GM19240 (cell line): ENCODE results near the gene TRMT11.
"Not testable (repeated sequence)": the region's sequence is repeated elsewhere in the genome, so short reads cannot be mapped to it uniquely, and the experiment has no call there.

ENCODE experiments used
- DNase-seq: peaks from one replicate; pipeline ENCODE4 v3.0.0; 2011; ENCODE audit warnings: low spot score; ENCODE audit not compliant: insufficient read length

Gene TRMT11

DNA sequence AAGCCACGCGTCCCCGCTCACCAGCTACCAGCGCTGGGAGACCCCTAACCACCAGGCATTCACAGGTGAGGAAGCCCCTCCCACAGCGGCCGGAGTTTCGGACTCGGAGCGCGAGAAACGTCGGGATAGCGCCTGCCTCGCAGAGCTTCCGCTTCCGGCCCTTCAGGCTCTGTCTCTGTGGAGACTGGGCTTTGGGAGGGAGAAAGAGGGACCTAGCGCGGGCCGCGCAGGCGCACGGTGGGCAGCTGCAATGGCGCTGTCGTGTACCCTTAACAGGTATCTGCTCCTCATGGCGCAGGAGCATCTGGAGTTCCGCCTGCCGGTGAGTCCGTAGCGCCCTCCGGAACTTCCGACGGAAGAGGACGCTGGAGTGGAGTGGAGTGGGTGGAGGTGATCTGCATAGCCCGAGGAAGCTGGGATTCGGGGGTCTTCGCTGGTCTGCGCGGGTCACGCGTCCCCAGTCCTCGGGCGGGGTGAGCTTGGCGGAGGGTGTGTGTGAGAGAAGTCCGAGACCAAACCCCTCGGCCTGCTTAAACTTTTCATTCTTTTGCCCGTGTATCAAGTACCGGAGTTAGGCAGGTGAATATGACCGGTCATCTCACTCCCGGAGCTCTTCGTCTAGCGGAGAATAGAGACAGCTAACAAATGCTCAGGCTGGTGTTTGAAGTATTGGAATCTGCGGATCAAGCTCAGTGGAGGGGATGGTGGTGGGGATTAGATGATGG lies at the start of gene TRMT11:
Gene TRMT11 (plus strand): TSS at position 240 of the 725 bp plus-strand sequence. CDS start 11 bp downstream, at position 251.
- peak; percentile 61 for DNase-seq

DNA sequence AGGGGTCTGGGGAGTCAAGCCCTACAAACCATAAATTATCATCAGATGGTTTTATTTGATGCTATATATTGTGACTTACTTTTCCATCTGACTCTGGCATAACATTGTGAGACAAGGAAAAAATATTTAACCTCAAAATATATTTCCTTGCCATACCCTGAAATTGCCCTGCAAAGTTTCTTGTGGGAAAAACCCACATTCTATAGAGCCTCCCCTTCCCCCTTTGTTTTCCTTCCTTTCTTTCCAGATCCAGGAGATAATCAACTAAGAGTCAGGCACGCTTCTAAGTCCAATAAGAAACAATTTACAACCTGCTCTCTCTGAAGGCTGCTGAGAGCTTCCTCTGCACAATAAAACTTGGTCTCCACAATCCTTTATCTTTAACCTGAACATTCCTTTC lies 47.3 kb upstream of the TRMT11 start:
- DNase-seq: no peak

DNA sequence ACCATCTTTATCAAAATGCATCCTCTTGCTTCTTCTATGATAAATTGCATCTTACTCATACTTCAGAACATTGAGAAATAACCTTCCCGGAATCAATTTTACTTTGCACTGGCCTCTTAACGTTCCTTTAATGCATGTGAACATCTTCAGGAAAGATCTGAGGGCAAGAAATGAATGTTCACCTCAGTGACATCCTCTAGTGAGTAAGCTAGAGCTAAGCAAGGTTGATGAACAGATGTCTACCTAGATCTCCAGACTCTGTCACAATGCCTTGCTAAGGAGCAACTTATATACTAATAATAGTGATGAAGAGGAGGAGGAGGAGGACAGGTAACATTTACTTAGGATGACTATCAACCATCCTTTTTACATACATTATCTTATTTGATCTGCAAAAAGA lies 46.5 kb upstream of the TRMT11 start:
- no peak for DNase-seq

DNA sequence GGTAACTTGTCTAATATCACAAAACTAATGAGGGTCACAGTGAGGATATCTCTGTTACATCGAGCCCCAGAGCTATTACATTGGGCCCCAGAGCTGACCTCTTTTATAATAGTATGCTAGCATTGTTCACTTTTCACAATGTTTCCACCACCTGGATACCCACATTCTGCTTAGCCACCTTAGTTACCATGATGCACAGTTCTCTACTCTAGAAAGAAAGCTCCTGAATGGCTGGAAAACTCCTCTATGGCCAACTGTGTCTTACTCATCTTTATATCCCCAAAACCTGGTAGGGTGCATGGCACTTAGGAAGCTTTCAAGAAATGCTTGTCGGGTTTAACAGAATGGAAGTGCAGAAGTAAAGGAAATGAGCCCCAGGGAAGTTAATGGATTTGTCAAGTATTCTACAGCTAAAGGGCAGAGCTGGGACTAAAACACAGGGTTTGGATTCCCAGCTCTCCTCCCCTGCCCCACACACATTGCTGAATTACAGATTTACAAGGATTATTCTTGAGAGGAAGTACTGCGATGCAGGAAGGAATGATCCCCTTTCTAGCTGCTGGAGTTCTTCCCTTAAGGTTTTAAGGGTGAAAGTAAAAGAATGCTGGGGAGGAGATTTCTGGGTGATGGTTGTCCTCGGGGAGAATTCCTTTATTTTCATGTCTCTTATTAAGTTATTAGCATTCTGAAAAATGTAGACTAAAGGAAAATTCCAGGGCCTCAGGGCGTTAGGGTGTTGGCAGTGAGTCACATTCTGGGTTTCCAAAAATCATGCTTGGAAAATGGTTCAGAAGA lies 45.9 kb upstream of the TRMT11 start:
- no peak for DNase-seq

DNA sequence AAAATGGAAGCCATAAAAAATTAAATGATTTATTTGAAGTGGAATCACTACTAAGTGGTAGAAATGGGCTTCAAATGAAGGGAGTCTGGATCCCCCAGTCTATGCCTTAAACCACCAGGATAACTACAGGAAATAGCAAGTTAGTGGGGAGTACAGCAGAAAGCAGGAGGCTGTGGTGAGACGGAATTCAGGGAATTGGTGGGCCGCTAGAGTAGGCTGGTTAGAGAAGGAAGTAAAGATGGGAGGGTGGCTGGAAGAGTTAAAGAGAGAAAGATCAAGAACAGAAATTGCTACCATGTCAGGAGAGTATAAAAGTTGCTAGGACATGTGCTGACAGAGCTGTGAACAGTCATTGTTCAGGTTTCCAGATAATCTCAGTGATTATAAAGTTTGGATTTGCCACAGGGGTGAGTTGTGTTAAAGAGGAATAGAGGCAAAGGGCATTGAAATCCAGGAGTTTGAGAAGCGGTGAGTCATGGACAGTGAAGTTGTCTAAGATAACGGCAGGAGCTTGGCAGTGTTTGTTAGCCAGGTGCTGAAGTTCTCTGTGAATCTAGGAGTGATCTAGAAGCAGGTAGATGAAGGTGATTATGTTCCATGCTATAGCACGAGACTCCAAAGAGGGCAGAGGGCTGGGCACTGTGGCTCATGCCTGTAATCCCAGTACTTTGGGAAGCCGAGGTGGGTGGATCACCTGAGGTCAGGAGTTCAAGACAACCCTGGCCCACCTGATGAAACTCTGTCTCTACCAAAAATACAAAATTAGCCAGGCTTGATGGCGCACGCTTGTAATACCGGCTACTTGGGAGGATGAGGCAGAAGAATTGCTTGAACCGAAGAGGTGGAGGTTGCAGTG lies 43.4 kb upstream of the TRMT11 start:
- no peak for DNase-seq

DNA sequence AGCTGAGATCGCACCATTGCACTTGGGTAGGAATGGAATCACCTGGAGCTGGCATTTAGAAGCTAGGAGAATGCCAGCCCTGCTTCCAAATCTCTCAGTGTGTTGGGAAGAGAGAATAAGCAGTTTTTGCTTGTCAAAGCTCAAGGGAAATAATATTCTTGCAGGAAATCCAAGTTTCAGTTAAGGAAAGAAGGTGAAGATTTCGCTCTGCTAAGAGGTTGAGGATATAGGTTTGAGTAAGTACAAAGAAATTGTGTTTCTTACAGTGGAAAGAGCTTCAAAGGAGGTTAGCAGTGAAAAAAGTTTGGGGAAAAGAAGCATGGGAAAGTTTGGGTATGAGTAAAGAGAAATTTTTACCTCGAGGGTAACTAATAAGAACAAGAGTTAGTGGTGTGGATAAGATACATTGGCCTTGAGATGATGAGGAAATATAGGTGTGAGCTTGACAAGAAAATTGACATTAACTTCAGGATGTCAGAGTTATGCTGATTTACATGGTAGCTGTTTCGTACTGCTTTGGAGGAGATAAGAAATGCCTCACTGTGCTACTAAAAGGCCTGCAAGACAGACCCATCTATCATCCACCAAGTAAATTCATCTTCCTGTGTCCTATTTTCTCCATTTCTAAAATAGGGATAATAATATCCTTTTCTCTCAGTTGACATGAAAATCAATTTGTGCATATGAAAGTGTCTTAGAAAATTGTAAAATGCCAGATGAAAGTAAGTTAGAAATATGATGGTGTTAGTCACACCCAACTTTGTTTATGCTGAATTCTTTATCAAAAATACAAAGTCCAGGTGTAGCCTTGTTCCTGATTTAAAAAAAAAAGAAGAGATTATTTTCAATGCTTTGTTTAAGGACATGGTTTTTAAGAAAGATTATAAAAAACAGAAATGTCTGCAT lies 42.6 kb upstream of the TRMT11 start:
- DNase-seq: no peak

DNA sequence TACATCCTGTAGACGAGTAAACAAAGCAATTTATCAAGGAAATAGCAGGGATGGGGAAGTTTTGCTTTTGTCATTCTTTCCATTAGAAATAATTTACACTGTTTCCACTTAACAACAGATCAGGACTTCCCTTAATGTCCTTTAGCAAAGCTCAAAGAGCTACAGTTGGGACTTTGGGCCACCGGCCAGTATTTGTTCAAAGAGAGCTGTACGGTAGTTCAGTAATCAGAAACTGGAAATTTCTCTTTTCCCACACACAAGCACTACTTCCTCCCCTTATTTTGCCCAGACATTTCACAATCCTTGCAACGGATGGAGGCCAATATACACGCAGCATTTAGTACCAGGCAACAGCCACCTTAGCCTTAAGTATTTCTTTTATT lies 41.9 kb upstream of the TRMT11 start:
- no peak for DNase-seq

DNA sequence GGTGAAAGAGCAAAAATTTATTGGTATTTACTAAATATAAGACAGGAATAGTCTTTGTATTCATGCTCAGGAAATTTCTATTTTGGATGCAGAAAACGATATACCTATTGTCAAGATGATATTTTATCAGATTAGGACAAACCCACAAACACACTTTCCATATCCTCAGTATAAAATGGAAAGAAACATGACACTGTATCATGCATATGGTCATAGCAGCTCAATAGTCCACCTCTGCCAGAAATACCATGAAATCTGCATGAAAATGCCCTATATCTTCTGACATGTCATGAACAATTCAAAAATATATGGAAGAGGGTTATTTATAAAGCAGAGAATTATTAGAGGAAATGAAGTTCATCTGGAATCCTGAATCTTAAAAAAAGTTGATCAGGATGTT lies 41.4 kb upstream of the TRMT11 start:
- no peak for DNase-seq

DNA sequence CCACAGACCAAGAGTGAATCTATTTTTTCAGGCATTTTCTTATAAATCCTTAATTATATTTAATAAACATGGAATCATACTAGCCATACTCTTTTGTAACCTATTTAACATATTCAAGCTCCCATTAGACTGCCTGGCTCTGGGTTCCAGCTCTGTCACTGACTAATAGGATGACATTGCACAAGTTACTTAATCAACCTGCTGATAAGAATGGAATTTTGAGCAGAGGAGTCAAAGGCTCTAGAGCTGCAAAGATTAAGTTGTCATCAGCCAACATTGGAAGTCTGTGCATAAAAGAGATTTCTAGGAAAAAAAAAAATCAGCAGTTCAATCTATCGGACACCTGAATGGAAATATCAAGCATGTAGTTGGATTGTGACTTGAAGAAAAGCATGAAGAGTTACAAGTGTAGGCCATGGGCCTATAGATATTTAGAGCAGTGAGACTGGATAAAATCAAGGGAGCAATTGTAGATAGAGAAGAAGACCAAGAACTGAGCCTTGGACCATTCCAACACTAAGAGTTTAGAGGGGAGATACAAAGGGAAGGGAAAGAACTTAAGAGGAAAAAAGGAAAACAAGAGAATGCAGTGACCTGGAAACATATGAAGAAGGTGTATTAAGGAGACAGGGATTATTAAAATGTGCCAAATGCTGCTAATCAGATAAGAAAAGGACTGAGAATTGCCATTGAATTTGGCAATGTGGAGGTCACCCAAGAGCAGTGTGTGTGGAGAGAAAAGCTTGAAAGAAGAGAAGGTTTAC lies 40.8 kb upstream of the TRMT11 start:
- DNase-seq: no peak

DNA sequence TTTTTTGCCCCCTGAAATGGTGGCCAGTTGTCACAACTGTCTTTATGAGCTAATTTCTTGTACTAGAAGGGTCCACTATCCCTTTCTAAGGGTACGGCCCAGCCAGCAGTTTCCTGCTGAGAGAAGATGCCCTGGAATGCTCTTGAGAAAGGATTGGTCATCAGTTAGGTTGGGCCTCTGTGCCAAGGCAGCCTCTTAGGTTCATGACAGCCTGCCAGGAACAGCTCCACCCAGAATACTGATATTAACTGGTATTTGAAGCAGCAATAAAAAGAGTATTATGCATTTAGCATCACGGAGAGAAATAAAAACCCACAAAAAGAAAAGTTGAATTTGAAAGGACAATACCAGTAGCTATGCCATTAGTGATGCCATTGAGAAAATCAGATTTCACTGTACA lies 38.7 kb upstream of the TRMT11 start:
- no peak for DNase-seq

DNA sequence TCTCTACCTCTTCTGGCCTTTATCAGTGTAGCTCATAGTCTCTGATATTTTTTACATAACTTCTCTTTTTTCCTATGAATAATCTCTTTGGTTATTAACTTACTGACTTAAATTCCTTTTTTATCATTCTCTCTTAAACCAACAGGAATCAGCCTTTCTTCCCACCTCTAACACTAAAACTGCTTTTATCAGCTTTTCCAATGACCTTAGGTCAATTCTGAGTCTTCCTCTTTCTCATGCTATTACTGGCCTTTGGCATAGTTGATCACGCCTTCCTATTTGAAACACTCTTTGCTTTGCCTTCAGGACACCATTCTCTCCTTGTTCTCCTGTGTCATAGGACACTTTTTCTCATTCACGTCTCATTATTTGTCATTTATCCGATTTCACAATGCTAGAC lies 37.9 kb upstream of the TRMT11 start:
- DNase-seq: no peak

DNA sequence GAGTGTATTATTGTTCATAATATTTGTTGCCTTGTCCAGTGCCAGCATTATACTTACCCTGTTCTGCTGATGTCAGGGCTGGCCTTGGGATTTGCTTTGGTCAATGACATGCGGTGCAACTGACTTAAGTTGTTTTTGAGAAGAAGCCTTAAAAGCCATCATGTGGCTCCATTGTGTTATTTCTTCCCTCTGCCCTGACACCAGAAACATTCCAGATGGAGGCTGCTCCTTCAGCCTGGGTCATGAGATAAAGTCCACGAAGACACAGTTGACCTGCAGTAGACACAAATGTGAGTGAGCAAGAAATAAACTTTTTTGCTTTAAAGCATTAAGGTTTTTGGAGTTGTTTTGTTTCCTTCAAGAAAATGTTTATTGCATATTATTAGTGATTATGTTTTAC lies 37.3 kb upstream of the TRMT11 start:
- DNase-seq: no peak

DNA sequence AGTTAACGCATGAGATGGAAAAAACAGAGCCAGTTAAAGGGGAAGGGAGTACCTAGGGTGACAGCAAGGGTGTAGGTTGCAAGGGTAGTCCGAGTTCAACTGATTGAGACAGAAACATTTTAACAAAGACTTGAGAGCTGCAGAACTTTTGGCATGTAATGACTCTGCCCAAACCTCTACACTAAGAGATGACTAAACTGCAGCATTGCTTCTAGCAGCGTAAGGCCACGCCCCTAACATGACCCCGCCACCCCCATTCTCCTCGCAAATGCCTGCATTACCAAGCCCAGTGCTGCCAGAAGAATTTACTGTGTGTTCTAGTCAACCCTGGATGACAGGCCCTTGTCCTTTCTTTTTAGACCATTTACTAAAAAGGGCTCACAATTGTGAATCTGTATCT lies 36.0 kb upstream of the TRMT11 start:
- DNase-seq: no peak

DNA sequence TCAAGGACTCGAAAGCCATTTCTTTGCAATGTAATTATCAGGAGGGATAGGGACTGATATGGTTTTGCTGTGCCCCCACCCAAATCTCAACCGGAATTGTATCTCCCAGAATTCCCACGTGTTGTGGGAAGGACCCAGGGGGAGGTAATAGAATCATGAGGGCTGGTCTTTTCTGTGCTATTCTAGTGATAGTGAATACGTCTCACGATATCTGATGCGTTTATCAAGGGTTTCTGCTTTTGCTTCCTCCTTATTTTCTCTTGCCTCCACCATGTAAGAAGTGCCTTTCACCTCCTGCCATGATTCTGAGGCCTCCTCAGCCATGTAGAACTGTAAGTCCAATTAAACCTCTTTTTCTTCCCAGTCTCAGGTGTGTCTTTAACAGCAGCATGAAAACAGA lies 35.6 kb upstream of the TRMT11 start:
- DNase-seq: not testable (repeated sequence)

DNA sequence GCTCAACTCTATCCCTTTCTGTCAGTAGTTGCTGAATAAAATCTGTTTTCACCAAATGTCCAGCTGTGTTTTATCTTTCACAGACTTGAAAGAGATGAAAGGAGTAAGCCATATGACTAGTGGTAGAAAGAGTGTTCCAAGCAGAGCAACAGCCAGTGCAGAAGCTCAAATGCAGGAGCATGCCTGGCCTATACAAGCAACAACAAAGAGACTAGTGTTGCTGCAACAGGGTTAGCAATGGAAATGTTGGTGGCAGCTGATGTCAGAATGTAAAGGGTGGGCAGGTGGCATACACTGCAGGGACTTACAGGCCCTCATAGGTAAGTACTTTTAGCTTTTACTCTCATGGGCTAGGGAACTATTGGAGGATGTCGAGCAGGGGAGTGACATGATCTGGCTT lies 35.0 kb upstream of the TRMT11 start:
- no peak for DNase-seq

DNA sequence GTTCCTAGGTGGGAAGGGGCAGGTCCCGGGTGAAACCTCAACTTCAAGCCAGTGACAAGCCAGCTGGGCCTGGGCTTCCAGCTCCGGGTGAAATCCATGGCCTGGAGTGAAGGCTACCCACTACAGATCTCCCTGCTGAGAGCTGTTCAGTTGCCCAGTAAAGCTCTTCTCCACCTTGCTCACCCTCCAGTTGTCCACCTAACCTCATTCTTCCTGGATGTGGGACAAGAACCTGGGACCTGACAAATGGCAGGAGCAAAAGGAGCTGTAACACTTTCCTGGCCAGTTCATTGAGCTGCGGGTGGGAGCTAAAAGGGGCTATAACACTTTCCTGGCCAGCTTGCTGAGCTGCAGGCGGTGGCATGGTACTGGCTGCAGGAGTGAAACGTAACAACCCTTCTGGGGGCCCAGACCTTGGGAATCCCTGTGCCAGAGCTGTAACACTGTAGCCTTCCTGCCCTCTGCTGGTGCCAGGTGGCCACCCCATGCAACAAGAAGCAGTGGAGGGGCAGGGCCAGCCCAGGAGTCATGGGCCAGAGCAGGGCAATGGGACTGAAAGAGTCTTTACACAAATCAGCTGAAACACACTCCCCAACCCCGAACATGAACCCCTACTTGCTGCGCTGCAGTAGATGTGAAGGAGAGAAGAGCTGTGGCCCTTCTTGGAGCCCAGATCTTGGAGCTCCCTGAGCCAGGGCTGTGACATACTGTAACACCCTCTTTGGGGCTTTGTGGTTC lies 33.4 kb upstream of the TRMT11 start:
- DNase-seq: no peak

DNA sequence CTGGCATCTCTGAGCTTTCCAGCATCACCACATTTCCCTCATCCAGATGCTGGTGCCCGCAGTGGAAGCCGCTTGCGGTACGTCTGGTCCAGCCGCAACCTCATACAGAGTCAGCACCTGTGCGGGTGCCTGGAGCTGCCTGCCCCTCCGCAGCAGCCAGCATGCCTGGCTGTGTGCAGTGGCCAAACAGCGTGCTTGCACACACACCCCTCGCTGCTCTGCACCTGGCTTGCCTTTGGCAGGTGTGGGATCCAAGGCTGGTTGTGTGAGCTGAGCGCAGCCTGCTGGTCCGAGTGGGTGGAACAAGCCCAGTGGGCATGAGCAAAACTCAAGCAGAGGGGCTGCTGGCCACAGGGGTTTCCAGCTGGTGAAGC lies 32.9 kb upstream of the TRMT11 start:
- no peak for DNase-seq

DNA sequence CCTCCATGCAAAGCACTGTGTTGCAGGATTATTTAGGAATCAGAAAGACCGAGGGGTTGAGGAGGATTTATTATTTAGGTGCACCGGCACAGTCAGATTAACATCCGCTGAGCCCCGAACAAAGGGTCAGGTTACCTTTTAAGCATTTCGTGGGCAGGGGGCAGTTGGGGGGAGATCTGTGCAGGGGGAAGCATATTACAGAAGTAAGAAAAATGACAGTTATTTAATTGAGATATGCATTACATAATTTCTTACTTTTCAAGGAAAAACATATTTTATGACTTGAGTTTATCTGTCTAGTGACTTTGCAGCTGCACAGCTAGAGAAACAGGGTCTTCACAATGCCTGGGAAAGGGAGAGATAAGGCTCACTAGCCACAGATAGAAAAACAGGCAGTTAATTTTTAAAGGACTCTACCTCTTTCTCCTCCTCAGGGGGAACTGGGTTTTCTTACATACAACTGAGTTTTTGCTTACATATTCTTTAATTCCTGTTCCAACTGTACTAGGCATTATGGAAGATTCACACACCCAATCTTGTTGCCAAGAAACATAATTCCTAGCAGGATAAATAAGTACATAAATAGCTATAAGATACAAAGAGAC lies 31.5 kb upstream of the TRMT11 start:
- no peak for DNase-seq

DNA sequence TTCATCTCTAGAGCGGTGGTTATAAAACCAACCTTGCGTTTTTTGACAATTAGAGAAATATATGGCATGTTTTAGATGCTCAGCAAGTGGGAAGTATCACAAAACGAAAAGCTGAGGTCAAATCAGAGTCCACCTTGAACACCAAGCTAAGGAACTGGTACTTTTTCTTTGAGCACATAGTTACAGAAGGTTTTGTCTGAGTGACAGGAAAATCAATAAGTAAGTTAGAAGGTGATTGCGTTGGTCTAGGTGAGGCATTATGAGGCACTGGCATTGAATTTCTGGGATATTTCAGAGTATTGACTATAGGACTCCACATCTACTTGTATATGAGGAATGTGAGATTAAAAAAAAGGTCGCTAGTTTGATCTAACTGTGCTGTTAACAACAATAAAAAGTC lies 30.4 kb upstream of the TRMT11 start:
- no peak for DNase-seq
